NCI-H82 treated with DMSO at 0.1 percent for 48 hours (cell line): ENCODE data around the gene TENT4B.
"Not testable (repeated sequence)": the region's sequence is repeated elsewhere in the genome, so short reads cannot be mapped to it uniquely, and the experiment has no call there.

ENCODE experiments used
- DNase-seq: peaks from one replicate; lab custom pipeline; 2025; ENCODE audit not compliant: unreplicated experiment; lab: John Stamatoyannopoulos, UW

TENT4B gene

DNA sequence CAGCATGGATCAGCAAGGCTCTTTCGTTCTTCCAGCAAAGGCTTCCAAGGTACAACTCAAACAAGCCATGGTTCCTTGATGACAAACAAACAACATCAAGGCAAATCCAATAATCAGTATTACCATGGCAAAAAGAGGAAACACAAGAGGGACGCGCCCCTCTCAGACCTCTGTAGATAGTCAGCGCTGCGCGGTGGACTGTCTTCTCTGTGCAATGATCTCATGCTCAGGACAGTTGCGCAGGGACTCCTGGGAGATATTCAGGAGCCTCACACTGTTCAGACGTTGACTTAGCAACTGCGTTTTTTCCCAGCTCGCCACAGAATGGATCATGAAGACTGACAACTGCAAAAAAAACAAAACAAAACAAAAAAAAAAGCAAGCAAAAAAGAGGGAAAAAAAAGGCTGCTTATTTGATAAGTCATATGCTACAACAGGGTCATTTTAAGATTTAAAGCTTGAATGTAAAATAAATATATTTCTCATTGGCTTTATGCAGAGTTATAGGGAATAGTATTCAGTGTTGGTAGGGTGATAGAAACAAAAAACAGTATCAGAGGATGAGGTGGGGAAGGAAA, 76.1 kb downstream of the TENT4B start:
- no peak for DNase-seq

DNA sequence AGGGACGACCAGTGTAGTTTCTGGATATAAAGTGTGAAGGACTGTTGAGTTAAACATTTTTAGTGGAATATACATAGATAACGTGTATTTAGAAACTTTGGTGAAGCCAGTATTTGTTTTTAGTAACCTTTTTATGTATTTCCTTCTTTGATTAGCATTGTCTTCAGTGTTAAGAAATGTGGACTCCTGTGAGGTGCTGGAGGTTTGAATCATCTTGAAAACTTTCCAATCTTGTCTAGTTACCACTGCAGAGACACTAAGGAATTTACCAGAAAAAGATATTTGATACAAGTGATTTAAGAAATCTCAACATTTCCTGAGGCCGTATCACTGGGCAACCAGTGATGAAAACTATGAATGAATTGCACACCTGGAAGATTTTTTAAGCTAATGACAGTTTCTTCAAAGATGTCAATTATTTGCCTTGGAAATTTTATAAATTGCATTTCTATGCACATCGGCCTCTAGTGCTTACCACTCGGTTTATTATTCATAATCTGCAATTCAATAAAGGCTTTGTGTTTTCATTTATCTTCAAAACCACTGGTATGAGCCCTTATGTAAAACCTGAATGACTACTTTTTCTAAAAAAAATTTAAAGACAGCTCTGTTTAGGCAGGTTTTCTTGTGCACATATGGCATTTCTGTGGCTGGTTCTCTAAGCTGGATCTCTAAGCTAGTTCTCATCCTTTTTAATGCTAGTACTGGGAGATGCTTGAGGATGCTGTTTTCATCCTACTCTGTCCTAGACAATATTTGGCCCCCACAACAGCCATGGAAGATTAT, 81.9 kb downstream of the TENT4B start:
- DNase-seq: no peak

DNA sequence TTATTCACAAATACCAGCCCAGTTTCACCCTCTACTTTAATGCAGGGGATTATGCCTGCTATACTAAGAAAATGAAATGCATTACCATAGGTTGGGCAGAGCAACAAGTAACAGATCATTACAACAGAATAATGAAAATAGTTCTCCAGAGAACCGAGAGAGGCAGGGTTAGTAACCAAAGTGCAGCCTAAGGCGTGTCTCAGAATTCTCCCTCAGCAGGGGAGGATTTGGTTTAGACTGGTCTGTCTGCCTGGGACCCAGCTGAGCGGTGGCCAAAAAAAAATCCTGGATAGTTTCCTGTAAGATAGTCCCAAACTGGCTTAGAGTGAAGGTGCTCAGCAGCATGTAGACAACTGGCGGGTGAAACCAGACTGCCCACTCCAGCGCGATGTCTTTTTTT, 82.5 kb downstream of the TENT4B start:
- no peak for DNase-seq

DNA sequence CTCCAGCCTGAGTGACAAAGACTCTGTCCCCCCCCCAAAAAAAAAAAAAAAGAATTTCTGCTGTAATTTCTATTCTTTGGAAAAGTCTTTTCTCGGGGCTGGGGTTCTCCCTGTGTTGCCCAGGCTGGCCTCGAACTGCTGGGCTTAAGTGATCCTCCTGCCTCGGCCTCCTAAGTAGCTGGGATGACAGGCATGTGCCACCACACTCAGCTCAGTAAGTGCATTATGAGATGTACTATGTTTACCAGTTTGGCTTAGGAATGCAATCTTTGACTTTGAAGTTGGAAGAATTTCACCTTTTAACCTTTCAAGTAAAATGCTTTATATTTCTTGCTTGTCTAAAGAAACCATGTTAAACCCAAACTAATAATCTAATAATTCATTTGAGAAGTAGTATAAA, 85.2 kb downstream of the TENT4B start:
- DNase-seq: no peak

DNA sequence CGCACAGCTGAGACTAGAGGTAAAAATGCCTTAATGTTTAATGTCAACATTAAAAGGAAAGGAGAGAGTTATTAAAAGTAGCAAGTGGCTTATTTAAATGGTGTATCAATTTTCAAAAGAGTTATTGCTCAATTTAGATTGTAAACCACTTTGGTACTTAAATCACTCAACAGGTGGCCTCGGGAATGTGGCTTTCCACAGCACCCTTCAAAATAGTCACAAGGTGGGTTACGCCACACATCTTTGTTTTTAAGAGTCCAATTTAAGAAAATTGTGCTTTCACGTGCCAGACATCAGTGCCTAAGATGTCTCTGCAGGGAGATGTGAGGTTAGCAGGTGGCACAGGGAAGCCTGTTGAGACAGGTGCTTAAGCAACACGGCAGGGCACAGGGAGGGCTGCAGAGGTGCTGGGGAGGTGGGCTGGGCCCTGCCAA, 85.8 kb downstream of the TENT4B start:
- no peak for DNase-seq

DNA sequence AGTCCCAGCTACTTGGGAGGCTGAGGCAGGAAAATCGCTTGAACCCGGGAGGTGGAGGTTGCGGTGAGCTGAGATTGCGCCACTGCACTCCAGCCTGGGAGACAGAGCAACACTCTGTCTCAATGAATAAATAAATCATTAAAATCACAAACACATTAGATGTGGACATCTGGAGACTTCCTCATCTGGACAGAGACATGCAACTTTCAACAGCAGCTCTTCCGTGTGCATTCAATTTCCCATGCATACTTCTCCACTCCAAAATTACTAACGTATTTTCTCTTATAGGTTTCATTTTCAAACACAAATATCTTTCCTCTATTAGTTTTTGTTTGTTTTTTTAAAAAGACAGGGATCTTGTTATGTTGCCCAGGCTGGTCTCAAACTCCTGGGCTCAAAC, 89.9 kb downstream of the TENT4B start:
- not testable (repeated sequence) for DNase-seq

DNA sequence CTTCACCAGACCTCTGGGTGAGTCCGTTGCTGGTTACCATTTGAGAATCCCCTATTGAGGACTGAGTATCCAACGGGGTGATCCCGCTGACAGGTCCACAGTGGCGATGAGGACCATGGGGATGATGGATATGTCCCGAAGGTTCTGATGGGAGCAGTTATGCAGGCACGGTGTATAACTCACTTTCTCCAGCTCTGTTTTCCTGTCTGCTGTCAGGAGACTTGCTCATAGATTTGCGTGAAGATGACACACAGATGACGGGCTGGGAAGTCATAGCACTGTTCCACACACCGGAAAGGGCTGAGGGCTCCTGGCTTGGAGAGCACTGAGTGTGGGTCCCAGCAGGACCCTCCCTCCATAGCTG, 91.0 kb downstream of the TENT4B start:
- no peak for DNase-seq

DNA sequence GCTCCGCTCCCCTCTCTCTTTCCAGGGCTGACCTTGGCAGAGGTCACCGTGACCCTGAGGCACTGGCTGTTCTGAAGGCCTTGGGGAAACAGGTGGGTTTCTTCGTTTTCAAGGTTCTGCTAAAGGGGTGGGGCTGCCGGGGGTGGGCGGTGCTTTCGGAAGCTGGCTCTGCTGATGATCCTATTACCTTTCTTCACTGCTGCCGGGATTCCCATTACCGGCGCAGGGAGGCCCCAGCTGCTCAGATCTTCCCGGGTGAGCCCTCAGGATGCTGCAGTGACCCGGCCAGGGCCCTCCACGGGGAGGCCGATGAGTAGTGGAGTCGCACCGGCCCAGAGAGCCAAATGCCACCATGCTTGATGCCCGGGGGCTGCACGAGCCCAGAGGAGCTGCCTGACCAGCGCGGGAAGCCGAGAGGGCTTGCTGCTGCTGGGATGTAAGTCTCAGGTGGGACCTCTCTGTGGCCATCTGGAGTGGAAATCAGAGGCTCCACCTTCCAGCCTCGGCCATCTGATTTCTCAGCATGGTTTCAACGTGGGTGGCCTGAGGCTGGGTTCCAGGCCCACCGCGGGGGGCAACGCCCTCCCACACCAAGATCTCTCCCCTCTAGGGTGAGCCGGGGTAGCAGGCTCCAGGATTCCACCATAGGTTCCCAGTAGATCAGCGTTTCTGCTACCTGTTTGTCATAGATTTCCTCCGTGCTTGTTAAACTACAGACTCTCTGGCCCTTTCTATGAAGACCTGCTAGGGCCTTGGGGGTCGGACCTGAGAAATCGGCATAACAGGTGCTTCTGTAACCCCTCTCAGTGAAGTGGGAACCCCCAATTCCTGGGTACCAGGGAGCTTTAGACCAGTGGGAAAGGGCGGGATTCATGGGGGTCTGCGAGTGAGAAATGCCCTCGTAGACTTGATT, 91.7 kb downstream of the TENT4B start:
- DNase-seq: peak; percentile 72

DNA sequence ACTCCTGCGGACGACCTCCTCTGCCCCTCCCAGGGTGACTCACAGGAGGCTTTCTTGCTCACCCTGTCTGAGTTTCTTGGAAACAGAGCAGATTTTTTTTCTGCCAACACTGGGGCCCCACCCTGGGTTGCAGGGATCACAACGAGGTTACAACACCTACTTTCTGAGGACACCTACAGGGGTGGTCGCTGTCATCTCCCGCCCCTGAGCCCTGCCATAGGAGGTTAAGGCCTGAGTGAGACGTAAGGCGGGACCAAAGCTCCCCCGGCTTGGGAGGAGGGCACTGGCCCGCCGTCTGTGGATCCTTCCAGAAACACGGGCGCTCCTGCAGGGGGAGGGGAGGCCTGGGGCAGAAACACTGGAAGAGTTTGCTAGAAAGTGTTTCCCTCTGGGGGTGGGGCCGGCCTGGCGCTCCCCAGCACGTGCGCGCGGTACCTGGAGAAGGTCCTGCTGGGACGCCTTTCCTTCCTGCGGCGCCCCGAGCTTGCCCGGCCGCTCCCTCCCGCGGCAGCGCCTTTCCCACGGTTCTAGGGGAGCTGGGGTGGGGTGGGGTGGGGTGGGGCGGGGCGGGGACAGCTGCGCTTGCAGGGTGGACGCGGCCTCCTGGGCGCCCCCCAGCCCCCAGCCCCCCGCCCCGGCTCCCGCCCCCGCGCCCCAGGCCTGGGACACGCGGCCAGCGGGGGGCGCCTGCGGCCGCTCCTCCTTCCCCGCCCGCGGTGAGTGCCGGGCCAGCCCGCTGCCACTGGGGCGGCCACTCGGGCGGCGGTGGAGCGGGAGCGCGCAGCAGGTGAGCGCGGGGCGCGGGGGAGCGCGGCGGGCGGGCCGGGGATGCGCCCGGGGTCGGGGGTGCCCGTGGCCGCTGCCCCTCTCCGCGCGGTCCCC, 92.6 kb downstream of the TENT4B start:
- DNase-seq: no peak

DNA sequence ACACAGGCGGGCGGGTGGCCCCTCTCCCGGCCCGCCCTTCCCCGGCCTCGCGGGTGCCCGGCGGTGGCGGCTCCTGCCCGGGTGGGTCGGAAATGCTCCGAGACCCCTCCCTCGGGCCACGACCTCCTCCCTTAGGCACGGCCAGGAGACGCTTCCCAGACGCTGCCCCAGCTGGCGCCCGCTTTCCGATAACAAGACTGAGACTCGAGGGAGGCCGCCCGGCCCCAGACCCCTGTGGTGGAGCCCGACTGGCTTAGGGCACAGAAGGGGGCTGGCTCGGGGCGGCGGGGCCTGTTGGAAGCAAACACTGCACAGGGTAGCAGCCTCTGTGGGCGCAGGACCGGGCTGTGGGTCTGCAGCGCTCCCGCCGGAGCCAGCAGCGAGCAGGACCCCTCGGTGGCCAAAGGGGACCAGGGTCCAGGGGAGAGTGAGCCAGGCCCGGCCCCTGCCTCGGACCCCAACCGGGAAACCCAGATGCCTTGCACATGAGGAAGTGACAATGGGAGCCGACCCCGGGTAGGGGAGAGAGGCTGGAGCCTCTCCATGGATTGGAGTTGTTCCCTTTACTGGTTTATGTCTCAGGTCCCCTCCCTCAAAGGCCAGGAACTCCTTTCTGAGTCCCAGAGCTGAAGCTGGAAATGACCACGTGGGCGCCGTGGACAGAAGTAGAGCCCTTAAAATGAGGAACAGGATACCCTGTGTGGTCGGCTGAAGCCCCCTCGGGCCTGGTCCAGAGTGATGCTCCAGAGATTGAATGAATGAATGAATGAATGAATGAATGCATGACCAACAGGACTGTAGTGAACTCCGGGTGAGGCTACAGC, 93.4 kb downstream of the TENT4B start:
- DNase-seq: peak; percentile 6

DNA sequence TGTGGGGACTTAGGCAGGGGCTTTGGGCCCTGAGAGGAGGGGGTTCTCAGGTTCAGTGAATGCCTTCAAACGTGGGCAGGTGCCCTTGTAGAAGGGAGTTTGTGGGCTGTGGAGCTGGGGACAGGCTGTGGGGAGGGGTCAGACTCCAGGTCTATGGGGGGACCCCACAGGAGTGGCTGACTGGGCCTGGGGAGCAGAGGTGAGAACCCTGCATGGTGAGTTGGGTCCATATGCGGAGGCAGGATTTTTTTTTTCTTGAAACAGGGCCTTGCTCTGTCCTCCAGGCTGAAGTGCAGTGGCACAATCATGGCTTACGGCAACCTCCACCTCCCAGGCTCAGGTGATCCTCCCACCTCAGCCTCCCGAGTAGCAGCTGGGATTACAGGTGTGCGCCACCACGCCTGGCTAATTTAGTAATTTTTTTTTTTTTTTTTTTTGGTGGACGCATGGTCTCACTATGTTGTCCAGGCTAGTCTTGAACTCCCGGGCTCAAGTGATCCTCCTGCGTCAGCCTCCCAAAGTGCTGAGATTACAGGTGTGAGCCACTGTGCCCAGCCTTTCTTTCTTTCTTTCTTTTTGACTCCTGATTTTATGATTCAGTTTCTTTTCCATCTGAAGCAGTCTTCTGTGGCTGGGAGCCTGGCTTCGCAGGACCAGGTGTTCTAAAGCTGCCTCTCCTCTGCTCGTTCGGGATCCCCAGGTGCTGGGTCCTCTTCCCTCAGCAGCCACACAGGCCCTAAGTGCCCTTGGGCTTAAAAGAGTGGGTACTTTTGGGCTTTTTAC, 94.2 kb downstream of the TENT4B start:
- no peak for DNase-seq

DNA sequence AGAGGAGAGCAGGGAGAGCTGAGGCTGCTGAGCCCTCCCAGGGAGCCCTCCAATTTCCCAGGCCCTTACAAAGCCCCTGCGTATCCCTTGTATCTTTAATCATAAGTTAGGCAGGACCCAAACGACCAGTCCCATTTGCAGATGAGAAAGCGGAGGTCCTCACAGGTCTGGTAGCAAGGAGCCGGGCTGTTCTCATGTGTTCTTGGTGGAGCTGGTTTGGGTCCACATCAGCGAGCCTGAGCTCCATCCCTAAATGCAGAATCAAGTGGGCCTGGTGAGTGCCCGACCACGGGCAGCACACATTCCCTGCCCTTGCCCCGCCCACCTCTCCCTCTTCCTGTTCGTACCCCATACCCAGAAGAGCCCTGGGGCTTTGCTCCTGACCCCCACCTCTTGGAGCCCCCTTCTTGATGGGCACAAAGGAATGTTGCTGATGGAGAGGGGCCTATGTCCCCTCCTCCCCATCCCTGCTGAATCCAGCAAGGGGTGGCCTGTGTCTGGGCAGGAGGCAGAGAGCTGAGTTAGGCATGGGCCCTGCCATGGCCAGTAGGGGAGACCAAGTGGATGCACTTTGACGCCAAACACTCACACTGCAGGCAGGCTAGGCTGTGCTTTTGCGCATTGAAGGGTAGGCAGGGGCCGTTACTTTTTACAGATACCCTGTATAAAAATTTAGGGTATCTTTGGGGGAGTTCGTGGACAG, 95.0 kb downstream of the TENT4B start:
- no peak for DNase-seq

DNA sequence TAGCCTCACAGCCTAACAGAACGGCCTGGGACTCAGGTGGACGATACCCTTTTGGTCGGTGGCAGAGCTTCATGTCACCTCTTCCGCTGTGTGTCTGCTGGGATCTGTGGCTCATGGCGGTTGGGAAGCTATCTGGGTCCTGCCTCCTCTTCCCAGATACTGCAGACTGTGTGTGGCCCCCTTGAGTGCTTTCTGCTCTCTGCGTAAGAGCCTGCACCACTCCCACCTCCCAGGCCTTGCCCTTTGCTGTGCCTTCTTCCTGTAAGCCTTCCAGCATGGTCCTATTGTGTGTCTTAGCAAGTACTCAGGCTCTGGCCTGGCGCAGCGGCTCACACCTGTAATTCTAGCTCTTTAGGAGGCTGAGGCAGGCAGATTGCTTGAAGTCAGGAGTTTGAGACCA, 95.7 kb downstream of the TENT4B start:
- DNase-seq: no peak

DNA sequence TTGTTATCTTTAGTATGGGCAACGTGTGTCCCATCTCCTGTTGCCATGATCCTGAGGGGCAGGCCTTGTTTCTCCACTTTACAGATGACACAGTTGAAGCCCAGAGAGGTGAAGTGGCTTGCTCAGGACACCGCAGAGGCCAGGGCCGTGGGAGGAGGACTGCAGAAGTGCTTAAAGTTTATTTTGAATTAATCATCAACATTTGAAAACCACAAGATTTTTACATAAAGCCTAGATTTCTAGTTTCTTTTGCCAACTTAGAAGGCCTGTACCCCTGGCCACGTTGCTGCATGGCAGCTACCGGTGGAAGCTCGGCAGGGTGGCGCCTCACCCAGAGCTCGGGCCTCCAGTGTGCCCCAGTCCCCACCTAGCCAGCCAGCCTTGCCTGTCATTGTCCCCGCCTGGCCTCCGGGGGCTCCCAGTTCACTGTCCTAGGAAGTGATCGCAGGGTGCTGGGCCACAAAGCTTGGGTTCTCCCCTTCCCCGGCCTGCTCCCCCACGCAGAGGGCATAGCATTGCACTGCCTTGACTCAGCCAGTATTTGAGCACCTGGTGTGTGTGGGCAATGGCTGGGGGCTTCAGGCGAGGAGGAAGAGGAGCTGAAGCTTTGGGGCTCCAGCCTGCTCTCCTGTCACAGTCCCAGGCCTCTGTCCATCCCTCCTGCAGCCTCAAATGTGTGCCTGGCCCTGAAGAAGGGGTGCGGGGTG, 98.4 kb downstream of the TENT4B start:
- no peak for DNase-seq

DNA sequence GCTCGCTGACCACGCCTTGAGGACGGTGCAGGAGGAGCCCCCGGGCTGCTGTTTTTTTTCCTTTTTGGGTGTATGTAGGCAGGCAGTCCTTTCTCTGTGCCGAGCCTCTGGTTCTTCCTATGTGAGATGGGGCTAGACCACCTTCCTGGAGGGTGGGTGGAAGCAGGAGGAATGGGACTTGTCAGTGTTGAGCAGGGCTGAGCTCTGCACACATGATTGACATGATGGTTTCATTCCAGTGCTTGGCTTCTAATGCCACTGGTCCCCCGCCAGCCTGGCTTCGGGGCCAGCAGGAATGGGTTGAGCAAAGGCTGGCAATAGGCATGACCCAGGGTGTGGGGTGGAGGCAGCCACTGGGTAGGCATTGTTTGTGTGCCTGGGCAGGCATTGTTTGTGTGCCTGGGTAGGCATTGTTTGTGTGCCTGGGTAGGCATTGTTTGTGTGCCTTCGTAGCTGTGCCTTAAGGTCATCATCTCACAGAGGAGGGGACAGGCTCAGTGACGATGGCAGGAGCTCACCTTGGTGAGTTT, 99.0 kb downstream of the TENT4B start:
- DNase-seq: no peak

DNA sequence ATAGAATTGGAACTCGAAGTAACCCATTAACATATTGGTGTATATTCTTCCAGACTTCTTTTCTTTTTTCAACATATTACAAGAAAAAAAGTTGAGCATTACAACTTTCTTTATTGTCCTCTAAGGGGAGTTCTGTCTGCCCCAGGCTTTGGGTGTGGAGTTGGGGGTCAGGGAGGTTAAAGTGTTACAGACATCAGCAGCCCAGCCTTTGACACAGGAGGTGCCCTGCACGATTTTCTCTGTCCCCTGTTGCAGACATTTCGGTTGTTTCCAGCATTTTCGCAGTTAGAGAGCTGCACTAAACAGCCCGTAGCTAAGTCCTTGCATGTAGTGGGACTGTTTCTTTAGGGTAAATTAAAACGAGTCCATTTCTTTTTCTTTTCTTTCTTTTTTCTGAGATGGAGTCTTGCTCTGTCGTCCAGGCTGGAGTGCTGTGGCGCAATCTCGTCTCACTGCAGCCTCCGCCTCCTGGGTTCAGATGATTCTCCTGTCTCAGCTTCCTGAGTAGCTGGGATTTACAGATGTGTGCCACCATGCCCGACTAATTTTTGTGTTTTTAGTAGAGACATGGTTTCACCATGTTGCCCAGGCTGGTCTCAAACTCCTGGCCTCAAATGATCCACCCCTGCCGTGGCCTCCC, 99.9 kb downstream of the TENT4B start:
- no peak for DNase-seq

DNA sequence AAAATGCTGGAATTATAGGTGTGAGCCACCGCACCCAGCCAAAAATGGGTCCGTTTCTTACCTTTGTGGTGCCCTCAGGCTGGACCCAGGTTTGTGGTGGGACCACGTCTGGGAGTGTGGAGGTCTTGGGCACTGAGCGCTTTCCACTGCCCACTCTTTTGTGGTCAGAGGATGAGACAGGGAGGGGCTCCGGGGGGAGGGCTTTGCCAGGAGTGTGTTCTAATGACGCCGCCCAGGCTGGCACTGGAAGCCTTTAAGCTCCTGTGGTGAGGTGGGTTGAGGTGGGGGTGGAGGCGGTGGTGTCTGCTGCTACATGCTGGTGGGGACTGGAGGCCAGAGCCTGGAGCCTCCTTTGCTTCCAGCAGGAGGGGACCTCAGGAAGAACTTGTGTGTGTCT, 100.4 kb downstream of the TENT4B start:
- DNase-seq: no peak
